Heart left ventricle (tissue), 16 donors: ENCODE data around the gene PSMD4. TPM values are rescaled to one million over a fixed set of nuclear protein-coding genes. Genes with fewer than 3 reads are reported as not detected.

Source experiments
- ATAC-seq, 4 donors: fragments of 200-7000 bp; cut with Tn5 transposase; one replicate each; pipeline ENCODE4 v1.9.1; 2020 to 2022; ENCODE audit warnings: moderate library complexity in 4 of 4, mild to moderate bottlenecking in 3 of 4, moderate number of reproducible peaks in 1 of 4
- DNase-seq, 5 donors: peaks; one replicate each; pipeline ENCODE4 v3.0.0-alpha.2; 2020
- H3K27ac ChIP-seq, 12 donors: fragments of 200-600 bp; sonication (generic) in 4 of 12; one replicate each; pipeline versions ENCODE4 v1.5.0 to v1.8.0; 2016 to 2022; ENCODE audit warnings: mild to moderate bottlenecking in 2 of 12
- H3K27me3 ChIP-seq, 9 donors: fragments of 200-600 bp; sonication (generic) in 2 of 9; one replicate each; pipeline versions ENCODE4 v1.5.1 to v1.8.0; 2016 to 2022; ENCODE audit warnings: mild to moderate bottlenecking in 3 of 9
- H3K36me3 ChIP-seq, 9 donors: fragments of 200-600 bp; sonication (generic) in 2 of 9; one replicate each; pipeline versions ENCODE4 v1.5.0 to v1.8.0; 2018 to 2022; ENCODE audit warnings: mild to moderate bottlenecking in 2 of 9
- H3K4me1 ChIP-seq, 12 donors: fragments of 200-600 bp; sonication (generic) in 4 of 12; one replicate each; pipeline versions ENCODE4 v1.5.0 to v1.8.0; 2016 to 2022; ENCODE audit warnings: mild to moderate bottlenecking in 3 of 12
- H3K4me3 ChIP-seq, 12 donors: fragments of 200-600 bp; sonication (generic) in 4 of 12; one replicate each; pipeline versions ENCODE4 v1.5.0 to v1.8.0; 2017 to 2022; ENCODE audit warnings: mild to moderate bottlenecking in 9 of 12, moderate library complexity in 4 of 12
- H3K9me3 ChIP-seq, 12 donors: fragments of 200-600 bp; sonication (generic) in 4 of 12; one replicate each; pipeline versions ENCODE4 v1.5.0 to v1.8.0; 2016 to 2022; ENCODE audit warnings: mild to moderate bottlenecking in 1 of 12
- CTCF ChIP-seq, 12 donors: fragments of 200-600 bp; sonication (generic) in 4 of 12; IDR thresholded peaks; one replicate each; pipeline versions ENCODE4 v1.5.0 to v1.8.0; 2018 to 2022; ENCODE audit warnings: antibody characterized with exemption in 12 of 12, mild to moderate bottlenecking in 5 of 12
- POLR2A ChIP-seq, 2 donors: fragments of 450-650 bp; IDR thresholded peaks; one replicate each; pipeline ENCODE4 v1.6.1; 2017; ENCODE audit warnings: antibody characterized with exemption in 2 of 2, mild to moderate bottlenecking in 2 of 2, moderate library complexity in 2 of 2
- WGBS, 4 donors: extraction: QIAGEN DNeasy Blood & Tissue Kit in 2 of 4; methylation state at CpG; one replicate each; pipeline versions ENCODE4 v1.1.5 to v1.1.7; 2013 to 2018; 5-methylcytosine and 5-hydroxymethylcytosine counted together
- intact Hi-C, 10 donors: fragments of 100-400 bp; cut with DNase I; formaldehyde crosslinking; loops; one replicate each; pipeline versions ENCODE4 v1.11.1 to v1.14.2; 2022
- polyA plus RNA-seq, 2 donors: library from polyadenylated mRNA; stranded (reverse); fragments of 200-250 nt; gene quantifications; one replicate each; pipeline ENCODE4 v1.2.3, GENCODE V29; 2013
- total RNA-seq, 9 donors: library from RNA; depleted of rRNA in 2 of 9; stranded (reverse); fragments of >200 nt in 2 of 9; fragmentation: NEBNext Ultra II Directional in 3 of 9; extraction: Animal tissue kit (Norgen Biotek cat#: 25700) in 3 of 9; gene quantifications; one replicate each; pipeline versions ENCODE4 v1.1.0 to v1.2.4, GENCODE V29; 2016 to 2023
- donor health status: ischemic (EF 13 %, LVEDD 7.1; RV severe dilation, severe dysfunction).
- donor health status: healthy with polysubstance abuse.
- donor health status: DM: no; HTN: yes; CAD: no.
- donor health status: DM: no; HTN: no; CAD: no.
- donor health status: ischemic (EF 25% LVEDD 6.9; RV normal size, moderate dysfunction).
- donor health status: ischemic (EF 25% LVEDD 5.7; RV mildly dilated, moderate dysfunction).
- donor health status: healthy.
- donor health status: DM: yes; HTN: yes; CAD: no.
- donor health status: ischemic (EF 35%, LVEDD 5.7; RV mildly dilated, moderate dysfunction).
- donor health status: nonischemic (EF 11% LVEDD 7.7; RV severe dilation, severe dysfunction).
- donor health status: DM: yes; HTN: yes; CAD: no.
- donor health status: PGD.
- donor health status: ischemic (EF 29% LVEDD 5.4; RV normal size, mild dysfunction).
- donor health status: nonischemic (EF 23%, LVEDD 6.1; RV moderate dilation, normal function).

The PSMD4 gene
- total and polyA plus RNA-seq, 11 donors: 127 to 231 (median 143) TPM

- ATAC-seq: no peak
- 75 to 88% (median 85%) methylated on average over 14 to 19 of the region's 19 CpGs for WGBS, 4 donors
- TF ChIP-seq CTCF (IDR thresholded peaks at IDR 0.05) (no peak), POLR2A (IDR thresholded peaks at IDR 0.05) (no peak)
- intact Hi-C loops: loop anchor here in 1 of 10 donors (10.0 kb wide), 1 partner anchor 104 kb away; the partner anchor contains the start of gene PSMB4
- H3K27me3 ChIP-seq: no peaks in the 10 kb centered on the region
- H3K4me3 ChIP-seq: no peak overlapping the region
- no peaks in the 10 kb centered on the region for H3K9me3 ChIP-seq
- H3K36me3 ChIP-seq: peaks cover 0 to 100% (median 98%) of the 10 kb centered on the region in 9 donors
- peaks cover 0 to 11% (median 0%) of the 10 kb centered on the region in 12 donors for H3K4me1 ChIP-seq
- no peak overlapping the region for H3K27ac ChIP-seq
- no peak for DNase-seq
Measured at GRCh38 chr1:151290709-151291303, 36.3 kb downstream of the PSMD4 start.

- ATAC-seq (peak in 1 of 4 donors; percentile 9), DNase-seq (no peak)
- intact Hi-C loops: loop anchor here in 1 of 10 donors (10.0 kb wide), 1 partner anchor 102 kb away; the partner anchor contains the start of gene PSMB4
- WGBS, 4 donors: 79 to 85% (median 82%) methylated on average over 9 to 13 of the region's 13 CpGs
- TF ChIP-seq POLR2A (IDR thresholded peaks at IDR 0.05) (no peak), CTCF (IDR thresholded peaks at IDR 0.05) (no peak)
- H3K36me3 ChIP-seq: peaks cover 0 to 100% (median 99%) of the 10 kb centered on the region in 9 donors
- H3K4me1 ChIP-seq: peaks cover 0 to 11% (median 0%) of the 10 kb centered on the region in 12 donors
- H3K27ac ChIP-seq: no peak overlapping the region
- no peaks in the 10 kb centered on the region for H3K27me3 ChIP-seq
- no peaks in the 10 kb centered on the region for H3K9me3 ChIP-seq
- H3K4me3 ChIP-seq: no peak overlapping the region
Measured at GRCh38 chr1:151292207-151293030, 37.9 kb downstream of the PSMD4 start.

- Histone ChIP-seq H3K9me3 (no peaks in the 10 kb centered on the region), H3K4me1 (peaks cover 0 to 11% (median 0%) of the 10 kb centered on the region in 12 donors), H3K27me3 (no peaks in the 10 kb centered on the region), H3K4me3 (no peak overlapping the region), H3K27ac (no peak overlapping the region), H3K36me3 (peaks cover 0 to 100% (median 99%) of the 10 kb centered on the region in 9 donors)
- TF ChIP-seq CTCF (IDR thresholded peaks at IDR 0.05): no peak
- TF ChIP-seq POLR2A (IDR thresholded peaks at IDR 0.05): no peak
- DNase-seq: no peak
- intact Hi-C loops: loop anchor here in 1 of 10 donors (10.0 kb wide), 1 partner anchor 102 kb away; the partner anchor contains the start of gene PSMB4
- ATAC-seq: peak in 1 of 4 donors; percentile 7
- WGBS, 4 donors: 77 to 88% (median 82%) methylated on average over 6 of the region's 6 CpGs
Measured at GRCh38 chr1:151293093-151293492, 38.6 kb downstream of the PSMD4 start.
